ENCODE measurements around the gene TAOK3.

TAOK3 gene

DNA sequence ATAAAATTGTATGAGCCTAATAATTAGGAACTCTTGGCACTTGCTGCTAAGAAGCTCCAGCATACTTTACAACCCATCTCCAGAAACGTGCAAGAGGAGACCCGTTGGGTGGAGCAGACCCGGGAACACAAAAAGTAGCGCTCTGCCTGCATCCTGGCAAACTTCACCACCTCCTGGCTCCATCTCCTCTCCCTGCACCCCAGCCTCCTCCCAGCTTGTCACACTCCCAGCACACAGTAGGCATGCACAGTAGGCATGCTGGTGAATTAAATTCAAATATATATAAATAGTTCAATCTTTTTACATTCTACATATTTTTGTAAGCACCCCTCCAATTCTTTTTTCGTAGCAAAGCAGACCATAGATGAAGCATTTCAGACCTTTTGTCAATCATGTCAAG is 270.1 kb downstream of the TAOK3 start:
- no peak for DNase-seq (ENCODE audit: low read depth in 4 of 4, low spot score in 1 of 4)

- no peak for DNase-seq (ENCODE audit: low read depth in 4 of 4, low spot score in 1 of 4)
Measured at GRCh38 chr12:118102070-118102469, 270.6 kb downstream of the TAOK3 start.

GRCh38 chr12:118101051-118101450 is 271.7 kb downstream of the TAOK3 start:
- no peak for DNase-seq (ENCODE audit: low read depth in 4 of 4, low spot score in 1 of 4)
